Activated gamma-delta T cell treated with anti-CD3 and anti-CD28 coated beads, Interleukin-2, amount 50 U/mL, for 16 hours (primary cell): ENCODE measurements around the gene OR1D5.
A peak's percentile ranks its signal among the peaks of the same experiment; 100 is the strongest.
"Not testable (repeated sequence)": the region's sequence is repeated elsewhere in the genome, so short reads cannot be mapped to it uniquely, and the experiment has no call there.

Experiments used
- DNase-seq: peaks from one replicate; pipeline ENCODE4 v3.0.0-alpha.2; 2020; ENCODE audit warnings: low read depth

The OR1D5 gene, protein sequence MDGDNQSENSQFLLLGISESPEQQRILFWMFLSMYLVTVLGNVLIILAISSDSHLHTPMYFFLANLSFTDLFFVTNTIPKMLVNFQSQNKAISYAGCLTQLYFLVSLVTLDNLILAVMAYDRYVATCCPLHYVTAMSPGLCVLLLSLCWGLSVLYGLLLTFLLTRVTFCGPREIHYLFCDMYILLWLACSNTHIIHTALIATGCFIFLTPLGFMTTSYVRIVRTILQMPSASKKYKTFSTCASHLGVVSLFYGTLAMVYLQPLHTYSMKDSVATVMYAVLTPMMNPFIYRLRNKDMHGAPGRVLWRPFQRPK

DNA sequence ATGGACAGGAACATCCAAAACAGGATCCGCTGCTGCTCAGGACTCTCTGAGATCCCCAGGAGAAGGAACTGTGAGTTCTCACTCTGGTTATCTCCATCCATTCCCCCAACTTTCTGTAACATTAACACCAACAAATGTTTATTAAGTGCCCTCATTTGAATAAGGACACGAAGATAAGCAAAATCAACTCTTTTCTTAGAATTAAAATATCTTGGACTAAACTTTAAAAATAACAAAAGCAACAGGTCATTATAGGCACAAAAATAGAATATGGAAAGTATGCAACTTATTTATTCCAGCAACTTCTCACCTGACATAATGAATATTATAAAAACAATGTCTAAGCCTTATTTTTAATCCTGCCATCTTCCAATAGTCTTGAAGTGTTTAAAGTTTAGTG, at the start of gene OR1D5:
Gene OR1D5 (minus strand): TSS at position 101 of the 400 bp plus-strand sequence. CDS start 0 bp downstream, at position 101.
- DNase-seq = not testable (repeated sequence)

DNA sequence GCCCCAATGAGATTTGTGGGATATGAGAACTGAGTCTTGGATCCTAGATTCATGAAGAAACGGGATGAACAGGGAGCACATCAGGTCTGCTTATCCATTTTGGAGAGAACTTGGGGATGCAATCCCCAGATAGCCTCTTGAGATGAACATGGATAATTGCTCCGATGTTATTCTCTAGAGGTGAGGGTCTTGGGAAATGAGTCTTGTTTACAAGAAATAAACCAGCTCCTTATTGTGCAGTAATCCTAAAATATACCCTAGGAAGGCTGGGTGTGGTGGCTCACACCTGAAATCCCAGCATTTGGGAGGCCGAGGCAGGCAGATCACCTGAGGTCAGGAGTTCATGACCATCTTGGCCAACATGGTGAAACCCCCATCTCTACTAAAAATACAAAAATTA, 40.9 kb upstream of the OR1D5 start, which contains the start of gene OR1D2:
Gene OR1D2 (minus strand): TSS at position 101 of the 400 bp plus-strand sequence. CDS start 11,426 bp downstream, outside the sequence.
- DNase-seq = no peak

GRCh38 chr17:3073850-3074249, 10.4 kb upstream of the OR1D5 start:
- DNase-seq = not testable (repeated sequence)

GRCh38 chr17:3065192-3065591, 1.8 kb upstream of the OR1D5 start:
- not testable (repeated sequence) for DNase-seq

GRCh38 chr17:3062824-3063377, 506 bp downstream of the OR1D5 start:
- DNase-seq = not testable (repeated sequence)

DNA sequence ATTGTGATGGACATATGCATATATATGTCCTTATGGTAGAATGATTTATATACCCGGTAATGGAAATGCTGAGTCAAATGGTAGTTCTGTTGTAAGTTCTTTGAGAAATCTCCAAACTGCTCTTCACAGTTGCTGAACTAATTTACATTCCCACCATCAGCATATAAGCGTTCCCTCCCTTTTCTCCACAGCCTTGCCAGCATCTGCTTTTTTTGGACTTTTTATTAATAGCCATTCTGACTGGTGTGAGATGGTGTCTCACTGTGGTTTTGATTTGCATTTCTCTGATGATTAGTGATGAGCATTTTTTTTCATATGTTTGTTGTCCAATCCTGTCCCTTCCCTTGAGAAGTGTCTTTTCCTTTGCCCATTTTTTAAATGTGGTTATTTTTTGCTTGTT, 8.5 kb downstream of the OR1D5 start:
- not testable (repeated sequence) for DNase-seq

GRCh38 chr17:3049705-3050295, 13.6 kb downstream of the OR1D5 start:
- DNase-seq = no peak

- DNase-seq = peak; percentile 87
Observed at GRCh38 chr17:3048727-3049471, 14.5 kb downstream of the OR1D5 start.

DNA sequence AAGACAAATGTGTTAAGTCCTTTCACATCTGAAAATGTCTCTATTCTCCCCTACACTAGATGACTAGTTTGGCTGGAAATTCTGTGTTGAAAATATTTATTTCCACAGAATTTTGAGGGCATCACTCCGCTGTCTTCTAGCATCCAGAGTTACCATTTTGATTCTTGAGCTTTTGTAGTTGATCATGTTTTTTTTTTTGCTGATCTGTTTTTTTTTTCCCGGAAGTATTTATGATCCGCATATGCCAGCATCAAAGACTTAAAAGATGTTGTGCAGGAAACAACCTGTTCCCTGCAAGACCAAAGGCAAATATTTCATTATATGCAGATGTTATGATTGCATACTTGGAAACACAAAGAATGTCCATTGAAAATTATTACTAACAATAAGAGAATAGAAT, 16.7 kb downstream of the OR1D5 start:
- DNase-seq = no peak

GRCh38 chr17:3043737-3044365, 19.6 kb downstream of the OR1D5 start:
- no peak for DNase-seq

DNA sequence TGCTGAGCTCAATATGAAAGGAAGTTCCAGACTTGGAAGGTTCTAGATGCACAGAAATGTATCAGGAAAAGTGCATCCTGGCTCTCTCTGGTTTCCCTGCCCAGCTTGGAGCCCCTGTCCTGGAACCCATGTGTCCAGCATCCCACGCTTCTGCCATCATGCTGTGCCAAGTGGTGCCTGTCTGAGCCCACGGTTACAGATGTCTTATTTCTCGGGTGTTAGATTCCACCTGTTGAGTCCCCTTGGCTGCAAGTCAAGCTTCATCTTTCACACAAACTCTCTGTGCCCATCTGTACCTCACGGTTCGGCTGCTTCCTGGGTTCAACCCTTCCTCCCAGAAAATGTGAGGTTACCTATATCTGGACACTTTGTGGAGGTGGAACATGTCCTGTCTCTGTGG, 22.5 kb downstream of the OR1D5 start:
- DNase-seq = no peak

DNA sequence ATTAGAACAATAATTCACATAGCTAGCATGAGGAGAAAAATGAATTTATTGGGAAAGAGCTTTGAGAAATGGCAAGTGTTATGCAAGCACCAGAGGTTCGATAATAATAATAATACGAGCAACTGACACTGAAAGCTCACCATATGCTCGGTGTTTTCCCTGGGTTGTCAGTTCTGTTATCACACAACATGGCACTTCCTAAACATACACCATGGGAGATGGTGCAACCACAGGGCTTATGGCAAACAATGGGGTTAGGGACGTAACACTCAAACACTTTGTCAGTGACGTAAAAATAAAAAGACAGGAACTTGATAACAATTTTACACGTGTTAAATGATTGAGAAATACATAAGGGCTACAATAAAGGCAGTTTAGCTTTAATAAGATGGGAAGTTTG, 23.7 kb downstream of the OR1D5 start:
- DNase-seq = no peak

DNA sequence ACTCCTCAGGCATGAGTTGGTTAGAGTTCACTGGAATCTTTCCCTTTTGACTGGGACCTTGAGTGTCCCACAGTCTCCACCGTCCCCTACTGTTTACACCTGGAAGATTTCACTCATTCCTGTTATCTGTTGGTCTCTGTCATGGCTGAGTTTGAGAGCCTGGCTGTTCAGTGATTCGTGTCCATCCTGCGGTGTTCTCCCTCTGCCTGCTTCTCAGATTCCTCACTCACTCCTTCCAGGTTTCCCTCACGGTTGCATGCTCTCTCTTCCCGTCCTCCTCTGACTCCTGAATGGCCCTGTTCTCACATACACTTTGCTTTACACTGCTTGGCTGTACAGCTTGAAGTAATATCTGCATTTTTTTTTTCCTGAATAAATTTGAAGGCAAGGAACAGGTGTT, 24.5 kb downstream of the OR1D5 start:
- DNase-seq = no peak

GRCh38 chr17:3037259-3037658, 26.1 kb downstream of the OR1D5 start:
- DNase-seq = no peak

- no peak for DNase-seq
Observed at GRCh38 chr17:3036800-3037199, 26.6 kb downstream of the OR1D5 start.

DNA sequence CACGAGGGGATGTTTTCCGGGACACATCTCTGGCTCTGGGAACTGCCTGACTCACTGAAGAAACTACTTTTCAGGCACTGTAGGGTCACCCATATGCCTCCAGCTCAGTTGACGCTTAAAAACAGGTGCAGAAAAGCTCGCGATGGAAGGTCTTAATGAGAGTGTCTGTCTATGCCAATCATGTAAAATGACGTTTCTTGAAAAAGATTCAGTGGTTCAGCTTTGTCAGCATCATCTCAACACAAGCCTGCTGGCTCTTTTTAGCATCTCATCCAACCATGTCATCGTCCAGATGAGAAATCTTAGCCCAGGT, 27.5 kb downstream of the OR1D5 start:
- DNase-seq = no peak

DNA sequence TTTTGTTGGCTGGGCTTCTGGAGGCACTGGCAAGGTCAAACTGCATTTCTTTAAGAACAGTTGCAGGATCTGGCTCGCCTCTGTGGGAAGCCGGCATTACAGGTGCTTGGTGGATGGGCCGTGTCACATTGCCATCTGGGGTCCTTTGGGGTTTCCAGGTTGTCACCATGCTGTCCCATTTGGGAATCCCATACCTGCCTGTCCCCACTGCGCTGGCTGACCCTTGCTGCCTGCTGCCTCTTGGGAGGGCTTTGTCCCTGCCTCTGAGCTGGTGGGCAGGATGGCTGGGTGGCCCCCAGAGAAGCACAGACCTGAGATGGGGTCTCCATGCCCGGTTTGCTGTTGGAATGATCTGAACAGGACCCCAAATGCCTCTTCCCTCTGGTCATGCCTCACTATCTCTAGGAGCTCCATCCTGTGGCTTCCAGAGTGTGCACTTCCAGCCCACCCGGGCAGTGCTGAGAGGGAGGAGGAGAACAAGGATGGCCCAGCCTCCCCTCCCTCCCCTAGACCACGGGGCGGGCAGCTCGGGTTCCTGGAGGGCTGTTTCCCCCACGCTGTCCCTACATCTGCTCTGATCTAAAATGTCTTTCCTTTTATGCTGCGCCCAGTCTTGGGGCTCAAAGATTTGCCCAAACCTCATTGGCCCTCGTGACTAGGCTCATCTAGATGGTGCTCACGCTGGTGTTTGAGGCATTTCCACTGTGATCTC, 28.0 kb downstream of the OR1D5 start:
- DNase-seq = no peak

DNA sequence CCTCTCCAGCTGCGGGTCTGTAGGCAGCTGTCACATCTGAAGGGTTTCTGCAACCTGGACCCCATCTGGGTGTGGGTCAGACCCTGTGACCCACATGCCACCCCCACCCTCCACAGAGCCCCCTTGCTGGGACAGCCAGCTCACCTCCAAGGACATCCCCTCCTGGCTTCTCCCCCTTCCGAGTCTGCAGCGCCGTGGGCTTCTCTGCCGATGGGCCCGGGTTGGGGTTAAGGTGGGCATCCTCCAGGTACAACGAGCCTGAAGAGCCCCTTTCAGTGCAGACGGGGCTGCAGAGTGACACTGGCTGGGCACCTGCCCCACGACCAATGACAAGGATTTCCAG, 28.9 kb downstream of the OR1D5 start:
- DNase-seq = no peak

DNA sequence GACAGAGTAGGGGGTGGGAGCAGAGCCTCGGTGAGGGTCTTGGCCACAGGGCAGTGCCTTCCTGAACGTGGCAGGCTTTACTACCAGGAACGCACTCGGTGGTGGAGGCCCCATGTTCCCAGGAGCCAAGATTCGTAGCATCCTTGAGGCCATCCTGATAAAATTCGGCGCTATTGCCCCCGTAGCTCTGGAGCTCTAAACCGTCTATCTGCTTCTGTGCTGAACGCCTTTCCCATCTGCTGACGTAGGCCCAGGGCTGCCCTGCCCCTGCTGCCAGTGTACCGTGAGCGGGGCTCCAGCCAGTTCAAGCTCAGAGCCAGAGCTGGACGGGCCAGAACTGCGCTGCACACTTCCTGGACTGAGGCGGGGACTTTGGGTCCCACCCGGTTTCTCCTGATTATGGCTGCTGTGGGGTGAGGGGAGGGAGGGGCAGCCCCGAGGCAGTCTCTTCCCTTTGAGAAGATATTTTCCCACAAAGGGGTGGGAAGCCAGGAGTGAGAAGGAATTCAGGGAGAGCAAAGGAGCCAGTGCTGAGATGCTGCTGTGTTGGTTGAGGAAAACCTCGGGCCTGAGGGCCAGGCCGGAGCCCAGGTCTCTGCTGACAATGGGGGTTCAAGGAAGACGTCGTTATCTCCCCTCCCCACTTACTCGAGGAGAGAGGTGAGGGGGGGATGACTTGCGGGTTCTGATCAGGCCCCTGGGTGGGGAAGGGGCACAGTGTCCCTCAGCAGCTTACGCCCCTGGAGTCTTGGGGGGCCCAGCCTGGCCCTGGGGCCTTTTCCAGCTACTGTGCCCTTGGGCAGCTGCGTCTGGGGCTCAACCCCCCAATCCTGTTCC, 29.4 kb downstream of the OR1D5 start:
- DNase-seq = no peak

DNA sequence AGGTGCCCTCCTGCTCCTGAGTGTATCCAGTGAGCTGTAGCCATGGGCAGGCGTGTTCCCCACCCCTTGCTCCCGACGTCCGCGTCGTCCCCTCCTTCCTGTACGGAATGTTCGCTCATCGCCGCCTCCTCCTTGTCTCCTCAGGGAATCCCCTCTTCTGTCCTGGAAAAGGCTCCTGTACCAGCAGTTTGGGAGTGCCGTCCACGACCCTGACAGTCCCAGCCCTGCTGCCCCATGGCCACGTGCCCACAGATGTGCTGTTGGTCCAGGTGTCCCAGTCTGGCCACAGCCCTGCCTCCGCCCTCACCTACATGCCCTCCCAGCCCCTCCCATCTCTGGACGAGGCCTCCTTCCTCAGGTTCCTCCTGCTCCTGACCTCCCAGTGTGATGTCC, 30.2 kb downstream of the OR1D5 start:
- no peak for DNase-seq
